Astrocyte (in vitro differentiated cells and primary cell): ENCODE results near the gene SGCD. TPM values are rescaled to one million over a fixed set of nuclear protein-coding genes. Genes with fewer than 3 reads are reported as not detected.

ENCODE experiments used
- DNase-seq: peaks from one replicate; pipeline ENCODE4 v3.0.0-alpha.2; 2010; ENCODE audit warnings: low read depth
- FAIRE-seq: peaks from 2 replicates; lab custom pipeline; 2011; peaks lifted over from hg19 to GRCh38; lab: Jason Lieb, UNC
- H2AFZ ChIP-seq: 2 replicates; pipeline ENCODE4 v1.6.0; 2012; ENCODE audit warnings: low read depth, low read length, inconsistent platforms
- H3K27ac ChIP-seq: 2 replicates; pipeline ENCODE4 v1.5.1; 2011; ENCODE audit warnings: low read depth, low read length, inconsistent platforms
- H3K27me3 ChIP-seq: 2 replicates; pipeline ENCODE4 v1.6.0; 2011; ENCODE audit warnings: low read length, inconsistent platforms; ENCODE audit not compliant: insufficient read depth
- H3K36me3 ChIP-seq: 2 replicates; pipeline ENCODE4 v1.5.1; 2011; ENCODE audit warnings: low read length, inconsistent platforms; ENCODE audit not compliant: insufficient read depth
- H3K4me1 ChIP-seq: 2 replicates; pipeline ENCODE4 v1.5.1; 2011; ENCODE audit warnings: low read length, inconsistent platforms; ENCODE audit not compliant: insufficient read depth
- H3K4me2 ChIP-seq: 2 replicates; pipeline ENCODE4 v1.6.0; 2012; ENCODE audit warnings: low read length, inconsistent platforms
- H3K4me3 ChIP-seq: 2 replicates; pipeline ENCODE4 v1.5.1; 2011; ENCODE audit warnings: low read depth, mild to moderate bottlenecking, low read length, inconsistent platforms; ENCODE audit not compliant: insufficient read depth
- H3K79me2 ChIP-seq: 2 replicates; pipeline ENCODE4 v1.6.0; 2012; ENCODE audit warnings: mild to moderate bottlenecking, low read length, inconsistent platforms; ENCODE audit not compliant: insufficient read depth
- H3K9ac ChIP-seq: 2 replicates; pipeline ENCODE4 v1.6.0; 2012; ENCODE audit warnings: mild to moderate bottlenecking, low read length, inconsistent platforms
- H3K9me3 ChIP-seq: 2 replicates; pipeline ENCODE4 v1.5.1; 2012; ENCODE audit warnings: low read depth, mild to moderate bottlenecking, low read length, inconsistent platforms; ENCODE audit not compliant: insufficient read depth
- H4K20me1 ChIP-seq: 2 replicates; pipeline ENCODE4 v1.6.0; 2012; ENCODE audit warnings: low read length, inconsistent platforms; ENCODE audit not compliant: insufficient read depth
- H3K27ac Mint-ChIP-seq: one replicate; pipeline ENCODE4 v1.8.0; 2021; ENCODE audit warnings: mild to moderate bottlenecking, mixed read lengths; ENCODE audit not compliant: unreplicated experiment
- H3K27me3 Mint-ChIP-seq: one replicate; pipeline ENCODE4 v1.8.0; 2021; ENCODE audit warnings: low read depth, mixed read lengths; ENCODE audit not compliant: unreplicated experiment
- H3K36me3 Mint-ChIP-seq: one replicate; pipeline ENCODE4 v1.8.0; 2021; ENCODE audit warnings: low read depth, mixed read lengths; ENCODE audit not compliant: unreplicated experiment
- H3K4me1 Mint-ChIP-seq: one replicate; pipeline ENCODE4 v1.8.0; 2021; ENCODE audit warnings: low read depth, mixed read lengths; ENCODE audit not compliant: unreplicated experiment
- H3K4me3 Mint-ChIP-seq: one replicate; pipeline ENCODE4 v1.8.0; 2021; ENCODE audit warnings: mild to moderate bottlenecking, moderate library complexity, mixed read lengths; ENCODE audit not compliant: unreplicated experiment
- H3K9me3 Mint-ChIP-seq: one replicate; pipeline ENCODE4 v1.8.0; 2021; ENCODE audit warnings: mild to moderate bottlenecking, mixed read lengths; ENCODE audit not compliant: unreplicated experiment
- CTCF ChIP-seq: IDR thresholded peaks from 2 replicates; pipeline ENCODE4 v1.5.1; 2011; ENCODE audit warnings: low read depth, mild to moderate bottlenecking, inconsistent platforms, low read length, moderate library complexity; ENCODE audit not compliant: insufficient read depth
- EZH2 ChIP-seq: IDR thresholded peaks from 2 replicates; pipeline ENCODE4 v1.6.1; 2012; ENCODE audit warnings: mild to moderate bottlenecking, low read length, inconsistent platforms; ENCODE audit not compliant: insufficient read depth
- total RNA-seq: library from RNA; stranded (reverse); gene quantifications from 2 replicates; pipeline ENCODE4 v1.2.1, GENCODE V29; 2021

Gene SGCD
- total RNA-seq, 1 donor from 2014 or later: 2.9 TPM

GRCh38 chr5:156393980-156394379 is 67.0 kb downstream of the SGCD start:
- Histone ChIP-seq H3K9ac (no peak overlapping the region), H2AFZ (no peak overlapping the region), H3K27me3 (no peaks in the 10 kb centered on the region), H4K20me1 (no peaks in the 10 kb centered on the region), H3K27ac (no peak overlapping the region), H3K4me1 (no peaks in the 10 kb centered on the region), H3K9me3 (no peaks in the 10 kb centered on the region), H3K36me3 (no peaks in the 10 kb centered on the region), H3K4me2 (no peak overlapping the region), H3K79me2 (no peaks in the 10 kb centered on the region), H3K4me3 (no peak overlapping the region)
- Mint-ChIP-seq H3K27ac (no peak overlapping the region), H3K27me3 (no peaks in the 10 kb centered on the region), H3K9me3 (peaks cover 5% of the 10 kb centered on the region), H3K4me1 (no peaks in the 10 kb centered on the region), H3K36me3 (no peaks in the 10 kb centered on the region), H3K4me3 (no peak overlapping the region)
- no peak for FAIRE-seq
- no peak for TF ChIP-seq CTCF
- no peak for TF ChIP-seq EZH2
- no peak for DNase-seq

- Mint-ChIP-seq H3K27me3 (no peaks in the 10 kb centered on the region), H3K27ac (no peak overlapping the region), H3K36me3 (no peaks in the 10 kb centered on the region), H3K9me3 (peaks cover 5% of the 10 kb centered on the region), H3K4me1 (no peaks in the 10 kb centered on the region), H3K4me3 (no peak overlapping the region)
- H3K27ac ChIP-seq: no peak overlapping the region
- DNase-seq (no peak), FAIRE-seq (no peak)
- no peak overlapping the region for H3K4me3 ChIP-seq
- no peaks in the 10 kb centered on the region for H3K36me3 ChIP-seq
- H3K4me1 ChIP-seq: no peaks in the 10 kb centered on the region
- H3K9me3 ChIP-seq: no peaks in the 10 kb centered on the region
- no peaks in the 10 kb centered on the region for H4K20me1 ChIP-seq
- TF ChIP-seq CTCF (no peak), EZH2 (no peak)
- H3K79me2 ChIP-seq: no peaks in the 10 kb centered on the region
- no peak overlapping the region for H3K4me2 ChIP-seq
- H3K9ac ChIP-seq: no peak overlapping the region
- no peak overlapping the region for H2AFZ ChIP-seq
- no peaks in the 10 kb centered on the region for H3K27me3 ChIP-seq
Observed at GRCh38 chr5:156394642-156395305, 67.8 kb downstream of the SGCD start.

GRCh38 chr5:156395306-156395675 is 68.3 kb downstream of the SGCD start:
- no peaks in the 10 kb centered on the region for H3K4me1 ChIP-seq
- H4K20me1 ChIP-seq: no peaks in the 10 kb centered on the region
- no peaks in the 10 kb centered on the region for H3K27me3 ChIP-seq
- H3K9me3 ChIP-seq: no peaks in the 10 kb centered on the region
- H3K9me3 Mint-ChIP-seq: peaks cover 5% of the 10 kb centered on the region
- TF ChIP-seq CTCF (no peak), EZH2 (no peak)
- H3K36me3 ChIP-seq: no peaks in the 10 kb centered on the region
- H3K4me1 Mint-ChIP-seq: no peaks in the 10 kb centered on the region
- no peaks in the 10 kb centered on the region for H3K36me3 Mint-ChIP-seq
- FAIRE-seq: no peak
- H3K4me2 ChIP-seq: no peak overlapping the region
- no peak overlapping the region for H3K9ac ChIP-seq
- H3K27ac ChIP-seq: no peak overlapping the region
- no peak overlapping the region for H2AFZ ChIP-seq
- no peaks in the 10 kb centered on the region for H3K79me2 ChIP-seq
- no peak overlapping the region for H3K4me3 Mint-ChIP-seq
- DNase-seq: no peak
- no peak overlapping the region for H3K27ac Mint-ChIP-seq
- H3K27me3 Mint-ChIP-seq: no peaks in the 10 kb centered on the region
- H3K4me3 ChIP-seq: no peak overlapping the region
